HepG2 (cell line): ENCODE data around the gene LSM2. TPM values are rescaled to one million over a fixed set of nuclear protein-coding genes. Genes with fewer than 3 reads are reported as not detected.
A peak's percentile ranks its signal among the peaks of the same experiment; 100 is the strongest.

Source experiments
- CENPX ChIP-seq: sonication (generic); formaldehyde crosslinking; IDR thresholded peaks from 2 replicates; pipeline ENCODE4 v1.9.0; 2021; ENCODE audit warnings: mild to moderate bottlenecking, missing genetic modification reagents, moderate library complexity
- NFIB ChIP-seq: sonication (generic); formaldehyde crosslinking; IDR thresholded peaks from 2 replicates; pipeline ENCODE4 v1.9.0; 2021; ENCODE audit warnings: missing genetic modification reagents, mild to moderate bottlenecking, borderline replicate concordance
- RCOR2 ChIP-seq: IDR thresholded peaks from 2 replicates; pipeline ENCODE4 v1.6.1; 2016; ENCODE audit warnings: missing biosample characterization, missing genetic modification reagents
- SKIL ChIP-seq: sonication (generic); formaldehyde crosslinking; IDR thresholded peaks from 2 replicates; pipeline ENCODE4 v1.8.0; 2022; ENCODE audit warnings: missing genetic modification reagents, mild to moderate bottlenecking, moderate library complexity, borderline replicate concordance
- SP2 ChIP-seq: sonication (generic); formaldehyde crosslinking; IDR thresholded peaks from 2 replicates; pipeline ENCODE4 v1.5.1; 2020; ENCODE audit warnings: mild to moderate bottlenecking, missing genetic modification reagents
- ZC3H4 ChIP-seq: sonication (generic); formaldehyde crosslinking; IDR thresholded peaks from 2 replicates; pipeline ENCODE4 v1.4.0; 2020; ENCODE audit warnings: missing genetic modification reagents, borderline replicate concordance
- ZKSCAN8 ChIP-seq: IDR thresholded peaks from 2 replicates; pipeline ENCODE4 v1.6.1; 2016; ENCODE audit warnings: borderline replicate concordance, missing genetic modification reagents, missing compliant biosample characterization
- polyA plus RNA-seq, 8 experiments: library from polyadenylated mRNA; depleted of rRNA in 3 of 8; stranded (reverse) in 7 of 8; unstranded in 1 of 8; fragments of >200 nt; fragmentation: Illumina TruSeq in 4 of 8; extraction: Trizol in 4 of 8; gene quantifications; 2 replicates each; pipeline versions ENCODE4 v1.2.1 to v1.2.3, GENCODE V29; 2011 to 2016; ENCODE audit warnings: low read depth in 4 of 8, missing spikeins in 1 of 8, mixed read lengths in 1 of 8; ENCODE audit not compliant: insufficient read depth in 1 of 8
- total RNA-seq, 5 experiments: library from RNA; depleted of rRNA; stranded (reverse); fragments of >200 nt; fragmentation: Illumina TruSeq; extraction: Trizol; gene quantifications; 2 replicates each; pipeline ENCODE4 v1.2.3, GENCODE V29; 2016; ENCODE audit warnings: low read depth in 1 of 5
- TF ChIP-seq, protein P1 (sequence below): sonication (generic); formaldehyde crosslinking; IDR thresholded peaks from 2 replicates; pipeline ENCODE4 v1.4.0; 2020; ENCODE audit warnings: missing genetic modification reagents, borderline replicate concordance
- TF ChIP-seq, protein P2 (sequence below): sonication (generic); formaldehyde crosslinking; IDR thresholded peaks from 2 replicates; pipeline ENCODE4 v1.8.0; 2022; ENCODE audit warnings: low read depth, missing genetic modification reagents
- TF ChIP-seq, protein P3 (sequence below): sonication (generic); formaldehyde crosslinking; IDR thresholded peaks from 2 replicates; pipeline ENCODE4 v1.5.0; 2020; ENCODE audit warnings: mild to moderate bottlenecking, missing genetic modification reagents
- TF ChIP-seq, protein P4 (sequence below): sonication (generic); formaldehyde crosslinking; IDR thresholded peaks from 2 replicates; pipeline ENCODE4 v1.4.0; 2020; ENCODE audit warnings: missing genetic modification reagents
- TF ChIP-seq, protein P5 (sequence below): sonication (generic); formaldehyde crosslinking; IDR thresholded peaks from 2 replicates; pipeline ENCODE4 v1.4.0; 2020; ENCODE audit warnings: missing genetic modification reagents
- TF ChIP-seq, protein P6 (sequence below): sonication (generic); formaldehyde crosslinking; IDR thresholded peaks from 2 replicates; pipeline ENCODE4 v1.4.0; 2020; ENCODE audit warnings: missing genetic modification reagents

Gene LSM2
- total and polyA plus RNA-seq, 2 of the 13 experiments (the other 11 are each of a cell fraction or from before 2014, with no cell fraction given), result 69.4 to 90.5 TPM

DNA sequence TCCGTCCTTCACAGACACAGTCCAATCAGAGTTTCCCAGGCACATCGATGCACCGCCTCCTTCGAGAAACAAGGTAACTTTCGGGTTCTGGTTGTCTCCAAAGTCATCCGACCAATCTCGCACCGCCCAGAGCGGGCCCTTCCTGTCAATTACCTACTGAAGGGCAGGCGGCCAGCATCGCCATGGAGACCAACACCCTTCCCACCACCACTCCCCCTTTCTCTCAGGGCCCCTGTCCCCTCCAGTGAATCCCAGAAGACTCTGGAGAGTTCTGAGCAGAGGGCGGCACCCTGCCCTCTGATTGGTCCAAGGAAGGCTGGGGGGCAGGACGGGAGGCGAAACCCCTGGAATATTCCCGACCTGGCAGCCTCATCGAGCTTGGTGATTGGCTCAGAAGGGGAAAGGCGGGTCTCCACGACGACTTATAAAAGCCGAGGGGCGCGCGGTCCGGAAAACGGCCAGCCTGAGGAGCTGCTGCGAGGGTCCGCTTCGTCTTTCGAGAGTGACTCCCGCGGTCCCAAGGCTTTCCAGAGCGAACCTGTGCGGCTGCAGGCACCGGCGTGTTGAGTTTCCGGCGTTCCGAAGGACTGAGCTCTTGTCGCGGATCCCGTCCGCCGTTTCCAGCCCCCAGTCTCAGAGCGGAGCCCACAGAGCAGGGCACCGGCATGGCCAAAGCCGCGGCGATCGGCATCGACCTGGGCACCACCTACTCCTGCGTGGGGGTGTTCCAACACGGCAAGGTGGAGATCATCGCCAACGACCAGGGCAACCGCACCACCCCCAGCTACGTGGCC is 20.7 kb upstream of the LSM2 start, which contains the start of gene HSPA1B (continued):
- TF ChIP-seq, protein P1, sequence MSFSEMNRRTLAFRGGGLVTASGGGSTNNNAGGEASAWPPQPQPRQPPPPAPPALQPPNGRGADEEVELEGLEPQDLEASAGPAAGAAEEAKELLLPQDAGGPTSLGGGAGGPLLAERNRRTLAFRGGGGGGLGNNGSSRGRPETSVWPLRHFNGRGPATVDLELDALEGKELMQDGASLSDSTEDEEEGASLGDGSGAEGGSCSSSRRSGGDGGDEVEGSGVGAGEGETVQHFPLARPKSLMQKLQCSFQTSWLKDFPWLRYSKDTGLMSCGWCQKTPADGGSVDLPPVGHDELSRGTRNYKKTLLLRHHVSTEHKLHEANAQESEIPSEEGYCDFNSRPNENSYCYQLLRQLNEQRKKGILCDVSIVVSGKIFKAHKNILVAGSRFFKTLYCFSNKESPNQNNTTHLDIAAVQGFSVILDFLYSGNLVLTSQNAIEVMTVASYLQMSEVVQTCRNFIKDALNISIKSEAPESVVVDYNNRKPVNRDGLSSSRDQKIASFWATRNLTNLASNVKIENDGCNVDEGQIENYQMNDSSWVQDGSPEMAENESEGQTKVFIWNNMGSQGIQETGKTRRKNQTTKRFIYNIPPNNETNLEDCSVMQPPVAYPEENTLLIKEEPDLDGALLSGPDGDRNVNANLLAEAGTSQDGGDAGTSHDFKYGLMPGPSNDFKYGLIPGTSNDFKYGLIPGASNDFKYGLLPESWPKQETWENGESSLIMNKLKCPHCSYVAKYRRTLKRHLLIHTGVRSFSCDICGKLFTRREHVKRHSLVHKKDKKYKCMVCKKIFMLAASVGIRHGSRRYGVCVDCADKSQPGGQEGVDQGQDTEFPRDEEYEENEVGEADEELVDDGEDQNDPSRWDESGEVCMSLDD, result 0 out of 2 replicates have a peak, but pooled peaks have one; percentile 56
- TF ChIP-seq, protein P2, sequence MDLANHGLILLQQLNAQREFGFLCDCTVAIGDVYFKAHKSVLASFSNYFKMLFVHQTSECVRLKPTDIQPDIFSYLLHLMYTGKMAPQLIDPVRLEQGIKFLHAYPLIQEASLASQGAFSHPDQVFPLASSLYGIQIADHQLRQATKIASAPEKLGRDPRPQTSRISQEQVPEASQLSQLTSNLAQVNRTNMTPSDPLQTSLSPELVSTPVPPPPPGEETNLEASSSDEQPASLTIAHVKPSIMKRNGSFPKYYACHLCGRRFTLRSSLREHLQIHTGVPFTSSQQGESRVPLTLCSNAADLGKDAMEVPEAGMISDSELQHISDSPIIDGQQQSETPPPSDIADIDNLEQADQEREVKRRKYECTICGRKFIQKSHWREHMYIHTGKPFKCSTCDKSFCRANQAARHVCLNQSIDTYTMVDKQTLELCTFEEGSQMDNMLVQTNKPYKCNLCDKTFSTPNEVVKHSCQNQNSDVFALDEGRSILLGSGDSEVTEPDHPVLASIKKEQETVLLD (CRISPR knock-in tag), result no peak
- TF ChIP-seq ZC3H4 (0 out of 2 replicates have a peak, but pooled peaks have one; percentile 45), SKIL (CRISPR knock-in tag) (no peak), NFIB (CRISPR knock-in tag) (no peak), CENPX (no peak), SP2 (CRISPR knock-in tag) (peak; percentile 87), RCOR2 (CRISPR knock-in tag) (0 out of 2 replicates have a peak, but pooled peaks have one; percentile 55), ZKSCAN8 (CRISPR knock-in tag) (no peak; the same call in 1 of the 2 replicates)
- TF ChIP-seq, protein P3, sequence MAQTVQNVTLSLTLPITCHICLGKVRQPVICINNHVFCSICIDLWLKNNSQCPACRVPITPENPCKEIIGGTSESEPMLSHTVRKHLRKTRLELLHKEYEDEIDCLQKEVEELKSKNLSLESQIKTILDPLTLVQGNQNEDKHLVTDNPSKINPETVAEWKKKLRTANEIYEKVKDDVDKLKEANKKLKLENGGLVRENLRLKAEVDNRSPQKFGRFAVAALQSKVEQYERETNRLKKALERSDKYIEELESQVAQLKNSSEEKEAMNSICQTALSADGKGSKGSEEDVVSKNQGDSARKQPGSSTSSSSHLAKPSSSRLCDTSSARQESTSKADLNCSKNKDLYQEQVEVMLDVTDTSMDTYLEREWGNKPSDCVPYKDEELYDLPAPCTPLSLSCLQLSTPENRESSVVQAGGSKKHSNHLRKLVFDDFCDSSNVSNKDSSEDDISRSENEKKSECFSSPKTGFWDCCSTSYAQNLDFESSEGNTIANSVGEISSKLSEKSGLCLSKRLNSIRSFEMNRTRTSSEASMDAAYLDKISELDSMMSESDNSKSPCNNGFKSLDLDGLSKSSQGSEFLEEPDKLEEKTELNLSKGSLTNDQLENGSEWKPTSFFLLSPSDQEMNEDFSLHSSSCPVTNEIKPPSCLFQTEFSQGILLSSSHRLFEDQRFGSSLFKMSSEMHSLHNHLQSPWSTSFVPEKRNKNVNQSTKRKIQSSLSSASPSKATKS (CRISPR knock-in tag), result peak; percentile 67; the same call in 1 of the 2 replicates
- TF ChIP-seq, protein P4, sequence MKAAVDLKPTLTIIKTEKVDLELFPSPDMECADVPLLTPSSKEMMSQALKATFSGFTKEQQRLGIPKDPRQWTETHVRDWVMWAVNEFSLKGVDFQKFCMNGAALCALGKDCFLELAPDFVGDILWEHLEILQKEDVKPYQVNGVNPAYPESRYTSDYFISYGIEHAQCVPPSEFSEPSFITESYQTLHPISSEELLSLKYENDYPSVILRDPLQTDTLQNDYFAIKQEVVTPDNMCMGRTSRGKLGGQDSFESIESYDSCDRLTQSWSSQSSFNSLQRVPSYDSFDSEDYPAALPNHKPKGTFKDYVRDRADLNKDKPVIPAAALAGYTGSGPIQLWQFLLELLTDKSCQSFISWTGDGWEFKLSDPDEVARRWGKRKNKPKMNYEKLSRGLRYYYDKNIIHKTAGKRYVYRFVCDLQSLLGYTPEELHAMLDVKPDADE (CRISPR knock-in tag), result no peak
- TF ChIP-seq, protein P5, sequence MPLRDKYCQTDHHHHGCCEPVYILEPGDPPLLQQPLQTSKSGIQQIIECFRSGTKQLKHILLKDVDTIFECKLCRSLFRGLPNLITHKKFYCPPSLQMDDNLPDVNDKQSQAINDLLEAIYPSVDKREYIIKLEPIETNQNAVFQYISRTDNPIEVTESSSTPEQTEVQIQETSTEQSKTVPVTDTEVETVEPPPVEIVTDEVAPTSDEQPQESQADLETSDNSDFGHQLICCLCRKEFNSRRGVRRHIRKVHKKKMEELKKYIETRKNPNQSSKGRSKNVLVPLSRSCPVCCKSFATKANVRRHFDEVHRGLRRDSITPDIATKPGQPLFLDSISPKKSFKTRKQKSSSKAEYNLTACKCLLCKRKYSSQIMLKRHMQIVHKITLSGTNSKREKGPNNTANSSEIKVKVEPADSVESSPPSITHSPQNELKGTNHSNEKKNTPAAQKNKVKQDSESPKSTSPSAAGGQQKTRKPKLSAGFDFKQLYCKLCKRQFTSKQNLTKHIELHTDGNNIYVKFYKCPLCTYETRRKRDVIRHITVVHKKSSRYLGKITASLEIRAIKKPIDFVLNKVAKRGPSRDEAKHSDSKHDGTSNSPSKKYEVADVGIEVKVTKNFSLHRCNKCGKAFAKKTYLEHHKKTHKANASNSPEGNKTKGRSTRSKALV (CRISPR knock-in tag), result no peak
- TF ChIP-seq, protein P6, sequence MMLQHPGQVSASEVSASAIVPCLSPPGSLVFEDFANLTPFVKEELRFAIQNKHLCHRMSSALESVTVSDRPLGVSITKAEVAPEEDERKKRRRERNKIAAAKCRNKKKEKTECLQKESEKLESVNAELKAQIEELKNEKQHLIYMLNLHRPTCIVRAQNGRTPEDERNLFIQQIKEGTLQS, result peak; percentile 73; the same call in 1 of the 2 replicates
